GM23338 (cell line): Measurements from ENCODE around the gene IFIT5.
"Not testable (repeated sequence)": the region's sequence is repeated elsewhere in the genome, so short reads cannot be mapped to it uniquely, and the experiment has no call there.

Experiments
- EZH2 ChIP-seq: fragments of 200-600 bp; sonication (generic); IDR thresholded peaks from one replicate; pipeline ENCODE4 v1.8.0; 2017; ENCODE audit warnings: antibody characterized with exemption, mild to moderate bottlenecking, low read depth; ENCODE audit not compliant: unreplicated experiment
- EZH2phosphoT487 ChIP-seq: fragments of 200-600 bp; sonication (generic); IDR thresholded peaks from one replicate; pipeline ENCODE4 v1.8.1; 2018; ENCODE audit warnings: antibody characterized with exemption; ENCODE audit not compliant: unreplicated experiment
- JUNB ChIP-seq: IDR thresholded peaks from one replicate; pipeline ENCODE4 v1.6.1; 2016; ENCODE audit warnings: antibody characterized with exemption; ENCODE audit not compliant: unreplicated experiment
- POLR2AphosphoS5 ChIP-seq: IDR thresholded peaks from 2 replicates; pipeline ENCODE4 v1.6.1; 2016; ENCODE audit warnings: antibody characterized with exemption, low read depth
- TF ChIP-seq, protein P1 (sequence below), 2 experiments: fragments of 200-600 bp in 1 of 2; sonication (generic) in 1 of 2; conservative IDR thresholded peaks; 2 replicates each; pipeline versions ENCODE4 v1.5.1 to v1.6.1; 2016 to 2017; ENCODE audit warnings: antibody characterized with exemption in 2 of 2, low read depth in 2 of 2, mild to moderate bottlenecking in 2 of 2, moderate library complexity in 1 of 2
- TF ChIP-seq, protein P2 (sequence below): IDR thresholded peaks from one replicate; pipeline ENCODE4 v1.6.1; 2018; ENCODE audit warnings: antibody characterized with exemption; ENCODE audit not compliant: unreplicated experiment

DNA sequence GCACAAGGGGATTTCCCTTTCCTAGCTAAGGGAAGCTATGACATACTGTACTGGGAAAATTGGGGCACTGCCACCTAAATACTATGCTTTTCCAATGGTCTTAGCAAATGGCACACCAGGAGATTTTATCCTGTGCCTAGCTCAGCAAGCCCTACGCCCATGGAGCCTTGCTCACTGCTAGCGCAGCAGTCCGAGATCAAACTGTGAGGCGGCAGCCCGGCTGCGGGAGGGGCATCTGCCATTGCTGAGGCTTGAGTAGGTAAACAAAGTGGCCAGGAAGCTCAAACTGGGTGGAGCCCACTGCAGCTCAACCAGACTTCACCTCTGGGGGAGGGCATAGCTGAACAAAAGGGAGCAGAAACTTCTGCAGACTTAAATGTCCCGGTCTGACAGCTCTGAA is 30.5 kb downstream of the IFIT5 start:
- TF ChIP-seq, protein P1, sequence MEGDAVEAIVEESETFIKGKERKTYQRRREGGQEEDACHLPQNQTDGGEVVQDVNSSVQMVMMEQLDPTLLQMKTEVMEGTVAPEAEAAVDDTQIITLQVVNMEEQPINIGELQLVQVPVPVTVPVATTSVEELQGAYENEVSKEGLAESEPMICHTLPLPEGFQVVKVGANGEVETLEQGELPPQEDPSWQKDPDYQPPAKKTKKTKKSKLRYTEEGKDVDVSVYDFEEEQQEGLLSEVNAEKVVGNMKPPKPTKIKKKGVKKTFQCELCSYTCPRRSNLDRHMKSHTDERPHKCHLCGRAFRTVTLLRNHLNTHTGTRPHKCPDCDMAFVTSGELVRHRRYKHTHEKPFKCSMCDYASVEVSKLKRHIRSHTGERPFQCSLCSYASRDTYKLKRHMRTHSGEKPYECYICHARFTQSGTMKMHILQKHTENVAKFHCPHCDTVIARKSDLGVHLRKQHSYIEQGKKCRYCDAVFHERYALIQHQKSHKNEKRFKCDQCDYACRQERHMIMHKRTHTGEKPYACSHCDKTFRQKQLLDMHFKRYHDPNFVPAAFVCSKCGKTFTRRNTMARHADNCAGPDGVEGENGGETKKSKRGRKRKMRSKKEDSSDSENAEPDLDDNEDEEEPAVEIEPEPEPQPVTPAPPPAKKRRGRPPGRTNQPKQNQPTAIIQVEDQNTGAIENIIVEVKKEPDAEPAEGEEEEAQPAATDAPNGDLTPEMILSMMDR (conservative IDR thresholded peaks at IDR 0.05; ENCODE audit: low read depth in 2 of 2), result not testable (repeated sequence)
- TF ChIP-seq POLR2AphosphoS5, JUNB, EZH2, EZH2phosphoT487: not testable (repeated sequence)
- TF ChIP-seq, protein P2, sequence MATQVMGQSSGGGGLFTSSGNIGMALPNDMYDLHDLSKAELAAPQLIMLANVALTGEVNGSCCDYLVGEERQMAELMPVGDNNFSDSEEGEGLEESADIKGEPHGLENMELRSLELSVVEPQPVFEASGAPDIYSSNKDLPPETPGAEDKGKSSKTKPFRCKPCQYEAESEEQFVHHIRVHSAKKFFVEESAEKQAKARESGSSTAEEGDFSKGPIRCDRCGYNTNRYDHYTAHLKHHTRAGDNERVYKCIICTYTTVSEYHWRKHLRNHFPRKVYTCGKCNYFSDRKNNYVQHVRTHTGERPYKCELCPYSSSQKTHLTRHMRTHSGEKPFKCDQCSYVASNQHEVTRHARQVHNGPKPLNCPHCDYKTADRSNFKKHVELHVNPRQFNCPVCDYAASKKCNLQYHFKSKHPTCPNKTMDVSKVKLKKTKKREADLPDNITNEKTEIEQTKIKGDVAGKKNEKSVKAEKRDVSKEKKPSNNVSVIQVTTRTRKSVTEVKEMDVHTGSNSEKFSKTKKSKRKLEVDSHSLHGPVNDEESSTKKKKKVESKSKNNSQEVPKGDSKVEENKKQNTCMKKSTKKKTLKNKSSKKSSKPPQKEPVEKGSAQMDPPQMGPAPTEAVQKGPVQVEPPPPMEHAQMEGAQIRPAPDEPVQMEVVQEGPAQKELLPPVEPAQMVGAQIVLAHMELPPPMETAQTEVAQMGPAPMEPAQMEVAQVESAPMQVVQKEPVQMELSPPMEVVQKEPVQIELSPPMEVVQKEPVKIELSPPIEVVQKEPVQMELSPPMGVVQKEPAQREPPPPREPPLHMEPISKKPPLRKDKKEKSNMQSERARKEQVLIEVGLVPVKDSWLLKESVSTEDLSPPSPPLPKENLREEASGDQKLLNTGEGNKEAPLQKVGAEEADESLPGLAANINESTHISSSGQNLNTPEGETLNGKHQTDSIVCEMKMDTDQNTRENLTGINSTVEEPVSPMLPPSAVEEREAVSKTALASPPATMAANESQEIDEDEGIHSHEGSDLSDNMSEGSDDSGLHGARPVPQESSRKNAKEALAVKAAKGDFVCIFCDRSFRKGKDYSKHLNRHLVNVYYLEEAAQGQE, result not testable (repeated sequence)
